ENCODE results near the gene SGK2.

GRCh38 chr20:43568706-43569105 is 9.9 kb downstream of the SGK2 start:
- TF ChIP-seq, protein P1, sequence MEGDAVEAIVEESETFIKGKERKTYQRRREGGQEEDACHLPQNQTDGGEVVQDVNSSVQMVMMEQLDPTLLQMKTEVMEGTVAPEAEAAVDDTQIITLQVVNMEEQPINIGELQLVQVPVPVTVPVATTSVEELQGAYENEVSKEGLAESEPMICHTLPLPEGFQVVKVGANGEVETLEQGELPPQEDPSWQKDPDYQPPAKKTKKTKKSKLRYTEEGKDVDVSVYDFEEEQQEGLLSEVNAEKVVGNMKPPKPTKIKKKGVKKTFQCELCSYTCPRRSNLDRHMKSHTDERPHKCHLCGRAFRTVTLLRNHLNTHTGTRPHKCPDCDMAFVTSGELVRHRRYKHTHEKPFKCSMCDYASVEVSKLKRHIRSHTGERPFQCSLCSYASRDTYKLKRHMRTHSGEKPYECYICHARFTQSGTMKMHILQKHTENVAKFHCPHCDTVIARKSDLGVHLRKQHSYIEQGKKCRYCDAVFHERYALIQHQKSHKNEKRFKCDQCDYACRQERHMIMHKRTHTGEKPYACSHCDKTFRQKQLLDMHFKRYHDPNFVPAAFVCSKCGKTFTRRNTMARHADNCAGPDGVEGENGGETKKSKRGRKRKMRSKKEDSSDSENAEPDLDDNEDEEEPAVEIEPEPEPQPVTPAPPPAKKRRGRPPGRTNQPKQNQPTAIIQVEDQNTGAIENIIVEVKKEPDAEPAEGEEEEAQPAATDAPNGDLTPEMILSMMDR (IDR thresholded peaks at IDR 0.05): no peak
- no peak for TF ChIP-seq EP300 (IDR thresholded peaks at IDR 0.05)
